Hepatocyte (in vitro differentiated cells): Measurements from ENCODE around the gene PRELP.
"Not testable (repeated sequence)": the region's sequence is repeated elsewhere in the genome, so short reads cannot be mapped to it uniquely, and the experiment has no call there.

Experiments used
- EZH2 ChIP-seq: fragments of 200-600 bp; sonication (generic); IDR thresholded peaks from 2 replicates; pipeline ENCODE4 v1.6.1; 2016; ENCODE audit warnings: antibody characterized with exemption, mild to moderate bottlenecking, borderline replicate concordance
- EZH2phosphoT487 ChIP-seq: fragments of 200-600 bp; sonication (generic); IDR thresholded peaks from one replicate; pipeline ENCODE4 v1.6.1; 2018; ENCODE audit warnings: antibody characterized with exemption, mild to moderate bottlenecking, low read depth, moderate library complexity; ENCODE audit not compliant: unreplicated experiment, severe bottlenecking
- TF ChIP-seq, protein P1 (sequence below): fragments of 200-600 bp; sonication (generic); IDR thresholded peaks from 2 replicates; pipeline ENCODE4 v1.5.1; 2016; ENCODE audit warnings: antibody characterized with exemption, mild to moderate bottlenecking; ENCODE audit not compliant: poor library complexity

DNA sequence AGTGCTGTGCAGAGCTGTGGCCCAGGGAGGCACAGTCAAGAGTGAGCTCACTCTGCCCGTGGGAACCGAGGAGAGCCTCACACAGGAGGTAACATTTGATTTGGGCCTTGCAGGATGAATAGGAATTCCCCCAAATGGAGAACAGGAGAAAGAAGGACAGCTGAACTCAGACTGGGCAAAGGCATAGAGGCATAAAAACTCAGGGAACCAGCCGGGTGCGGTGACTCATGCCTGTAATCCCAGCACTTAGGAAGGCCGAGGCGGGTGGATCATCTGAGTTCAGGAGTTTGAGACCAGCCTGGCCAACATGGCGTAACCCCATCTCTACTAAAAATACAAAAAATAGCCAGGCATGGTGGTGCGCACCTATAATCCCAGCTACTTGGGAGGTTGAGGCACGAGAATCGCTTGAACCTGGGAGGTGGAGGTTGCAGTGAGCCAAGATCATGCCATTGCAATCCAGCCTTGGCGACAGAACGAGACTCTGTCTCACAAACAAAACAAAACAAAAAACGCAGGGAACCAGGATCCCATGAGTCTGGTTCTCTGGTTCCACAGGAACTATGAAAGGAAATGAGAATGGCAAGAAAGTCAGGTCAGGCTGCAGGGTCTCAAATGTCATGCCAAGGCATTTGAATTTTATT is 8.6 kb upstream of the PRELP start:
- TF ChIP-seq, protein P1, sequence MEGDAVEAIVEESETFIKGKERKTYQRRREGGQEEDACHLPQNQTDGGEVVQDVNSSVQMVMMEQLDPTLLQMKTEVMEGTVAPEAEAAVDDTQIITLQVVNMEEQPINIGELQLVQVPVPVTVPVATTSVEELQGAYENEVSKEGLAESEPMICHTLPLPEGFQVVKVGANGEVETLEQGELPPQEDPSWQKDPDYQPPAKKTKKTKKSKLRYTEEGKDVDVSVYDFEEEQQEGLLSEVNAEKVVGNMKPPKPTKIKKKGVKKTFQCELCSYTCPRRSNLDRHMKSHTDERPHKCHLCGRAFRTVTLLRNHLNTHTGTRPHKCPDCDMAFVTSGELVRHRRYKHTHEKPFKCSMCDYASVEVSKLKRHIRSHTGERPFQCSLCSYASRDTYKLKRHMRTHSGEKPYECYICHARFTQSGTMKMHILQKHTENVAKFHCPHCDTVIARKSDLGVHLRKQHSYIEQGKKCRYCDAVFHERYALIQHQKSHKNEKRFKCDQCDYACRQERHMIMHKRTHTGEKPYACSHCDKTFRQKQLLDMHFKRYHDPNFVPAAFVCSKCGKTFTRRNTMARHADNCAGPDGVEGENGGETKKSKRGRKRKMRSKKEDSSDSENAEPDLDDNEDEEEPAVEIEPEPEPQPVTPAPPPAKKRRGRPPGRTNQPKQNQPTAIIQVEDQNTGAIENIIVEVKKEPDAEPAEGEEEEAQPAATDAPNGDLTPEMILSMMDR: not testable (repeated sequence)
- TF ChIP-seq EZH2, EZH2phosphoT487: not testable (repeated sequence)
